Calu3 (cell line): ENCODE data around the gene TBC1D10A. TPM values are rescaled to one million over a fixed set of nuclear protein-coding genes. Genes with fewer than 3 reads are reported as not detected.

ENCODE experiments used
- BruUV-seq: library from RNA; stranded (reverse); fragments of 400-500 nt; replicated peaks from 2 replicates; lab custom pipeline; 2021; lab: Mats Ljungman, UMichigan
- CTCF ChIA-PET: fragments of 300-600 bp; sonication (Branson Sonifier 250); formaldehyde crosslinking; loops from one replicate; lab custom pipeline; 2022; ENCODE audit warnings: antibody characterized with exemption; lab: Charles Lee
- DNase-seq: peaks from one replicate; pipeline ENCODE4 v3.0.0; 2022
- H3K27ac Mint-ChIP-seq: one replicate; pipeline ENCODE4 v1.8.0; 2022; ENCODE audit warnings: mixed read lengths; ENCODE audit not compliant: unreplicated experiment
- H3K27me3 Mint-ChIP-seq: one replicate; pipeline ENCODE4 v1.8.0; 2022; ENCODE audit warnings: mixed read lengths; ENCODE audit not compliant: unreplicated experiment
- H3K36me3 Mint-ChIP-seq: one replicate; pipeline ENCODE4 v1.8.0; 2022; ENCODE audit warnings: mild to moderate bottlenecking, moderate library complexity, mixed read lengths; ENCODE audit not compliant: insufficient read depth, unreplicated experiment
- H3K4me1 Mint-ChIP-seq: one replicate; pipeline ENCODE4 v1.8.0; 2022; ENCODE audit warnings: mild to moderate bottlenecking, low read depth, mixed read lengths; ENCODE audit not compliant: unreplicated experiment
- H3K4me3 Mint-ChIP-seq: one replicate; pipeline ENCODE4 v1.8.0; 2022; ENCODE audit warnings: mild to moderate bottlenecking, low read depth, moderate library complexity, mixed read lengths; ENCODE audit not compliant: unreplicated experiment
- H3K9me3 Mint-ChIP-seq: one replicate; pipeline ENCODE4 v1.8.0; 2022; ENCODE audit warnings: low read depth, mixed read lengths; ENCODE audit not compliant: unreplicated experiment
- CTCF ChIP-seq: fragments of 200-600 bp; IDR thresholded peaks from one replicate; pipeline ENCODE4 v1.8.0; 2022; ENCODE audit warnings: antibody characterized with exemption; ENCODE audit not compliant: unreplicated experiment
- intact Hi-C: fragments of 100-400 bp; cut with micrococcal nuclease; formaldehyde crosslinking; loops from one replicate; pipeline ENCODE4 v1.10.0; 2022; ENCODE audit not compliant: unreplicated experiment
- total RNA-seq: library from RNA; stranded (reverse); gene quantifications from 2 replicates; pipeline ENCODE4 v1.2.3, GENCODE V29; 2022

Gene TBC1D10A
- total RNA-seq, 1 experiment from 2014 or later, result 24.5 TPM

DNA sequence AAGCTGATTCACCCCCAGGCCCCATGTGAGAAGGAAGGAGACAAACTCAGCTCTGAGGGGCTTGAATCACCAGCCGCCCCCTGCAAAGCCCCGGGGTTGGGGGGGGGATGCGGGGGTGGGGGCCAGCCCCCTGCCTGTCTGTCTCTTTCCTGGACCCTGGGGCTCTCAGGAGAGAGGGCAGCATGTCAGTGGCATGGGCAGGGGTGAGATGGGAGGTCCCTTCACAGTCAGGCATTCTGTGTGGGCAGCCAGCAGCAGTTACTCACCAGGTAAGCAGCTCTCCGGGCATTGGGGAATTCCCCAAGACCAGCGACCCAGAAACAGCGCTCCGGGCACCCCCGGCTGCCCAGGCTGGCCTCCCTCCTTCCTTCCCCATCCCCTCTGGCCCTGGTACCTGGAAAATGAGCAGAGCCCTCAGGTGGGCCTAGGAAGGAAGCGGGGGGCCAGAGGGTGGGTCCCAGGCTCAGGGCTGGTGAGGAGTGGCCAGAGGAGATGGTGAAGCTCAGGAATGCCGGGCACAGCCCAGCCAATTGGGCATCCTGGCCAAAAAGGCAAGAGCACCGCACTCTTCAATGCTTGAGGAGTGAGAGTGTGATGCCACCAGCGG is 76.0 kb downstream of the TBC1D10A start:
- no peak for TF ChIP-seq CTCF
- Mint-ChIP-seq H3K4me3 (peak overlapping the region; percentile 53), H3K27me3 (no peaks in the 10 kb centered on the region), H3K27ac (peak overlapping the region; percentile 98), H3K36me3 (peaks cover 100% of the 10 kb centered on the region), H3K9me3 (no peaks in the 10 kb centered on the region), H3K4me1 (peaks cover 70% of the 10 kb centered on the region)
- intact Hi-C loops, result no loop called here
- DNase-seq, result peak; percentile 92
- CTCF ChIA-PET, result interaction anchor here (0.6 to 2.4 kb wide), 4 partner anchors 26 to 54 kb away, joined by 3 to 8 read pairs (median 6); no protein-coding TSS in a partner anchor
- no TSS peak for BruUV-seq

DNA sequence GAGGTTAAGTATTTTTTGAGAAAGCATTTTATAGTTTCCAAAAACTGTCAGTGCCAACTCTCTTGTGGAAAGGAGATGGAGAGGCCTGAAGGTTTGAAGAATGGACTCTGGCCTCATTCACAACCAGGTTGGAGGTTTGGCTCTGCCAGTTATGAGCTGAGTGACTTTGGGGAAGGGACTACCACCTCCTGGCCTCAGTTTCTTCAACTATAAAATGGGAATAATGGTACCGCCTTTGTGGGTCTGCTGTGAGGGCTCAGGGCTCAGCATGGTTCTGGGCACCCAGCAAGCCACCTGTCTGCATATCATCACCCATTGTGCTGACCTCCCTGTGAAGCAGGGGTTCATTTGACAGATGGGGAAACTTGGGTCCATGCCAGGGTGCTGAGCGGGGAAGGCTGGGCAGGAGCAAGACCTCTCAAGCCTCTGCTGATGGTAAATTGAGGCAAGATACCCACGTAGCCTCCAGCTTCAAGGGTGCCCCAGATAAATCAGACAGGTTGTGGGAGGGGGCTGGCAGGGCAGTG is 76.6 kb downstream of the TBC1D10A start:
- BruUV-seq, result no TSS peak
- intact Hi-C loops, result no loop called here

DNA sequence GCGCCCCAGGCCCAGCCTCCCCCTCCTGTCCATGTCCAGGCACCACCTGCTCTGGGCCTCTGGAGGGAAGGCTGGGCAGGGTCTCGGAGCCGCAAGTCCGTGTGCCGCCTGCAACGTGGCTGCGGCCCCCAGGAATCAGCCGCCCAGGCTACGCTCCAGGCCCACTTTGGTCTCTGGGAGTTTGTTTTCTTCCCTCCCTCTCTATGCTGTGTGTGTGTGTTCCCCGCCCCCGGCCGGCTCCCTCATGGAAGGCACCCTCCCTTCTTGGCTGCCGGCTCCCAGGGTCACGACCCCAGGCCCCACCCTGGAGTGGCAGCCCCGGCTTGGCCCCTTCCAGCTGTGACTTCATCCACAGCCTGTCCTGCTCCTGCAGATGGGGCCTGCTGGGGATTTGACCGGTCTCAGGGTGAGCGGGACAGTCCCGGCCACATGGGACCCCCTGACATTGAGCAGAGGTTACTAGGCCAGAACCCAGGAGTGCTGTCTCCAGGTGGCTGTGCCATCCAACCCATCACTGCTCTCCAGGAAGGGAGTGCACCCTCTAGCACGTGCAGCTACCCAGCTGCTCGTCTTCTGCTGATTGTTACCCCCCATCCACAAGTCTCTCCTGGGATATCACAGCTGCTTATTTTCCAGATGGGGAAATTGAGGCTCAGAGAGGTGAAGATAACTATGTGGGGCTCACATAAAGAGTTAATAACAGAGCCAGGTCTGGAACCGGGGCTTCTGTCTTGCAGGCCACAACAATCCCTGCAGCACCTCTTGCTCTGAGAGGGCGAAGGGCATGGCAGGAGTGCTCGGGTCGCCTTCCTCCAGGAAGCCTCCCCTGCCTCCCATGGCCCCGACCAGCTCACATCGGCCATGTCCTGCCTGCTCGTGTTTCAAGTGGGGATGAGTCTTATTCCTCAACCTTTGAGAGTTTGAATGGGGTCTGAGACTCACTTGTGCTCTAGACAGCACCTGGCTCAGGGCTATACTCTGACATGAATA is 77.4 kb downstream of the TBC1D10A start:
- H3K27ac Mint-ChIP-seq, result peak overlapping the region; percentile 98
- no TSS peak for BruUV-seq
- CTCF ChIA-PET, result interaction anchor here (0.7 to 2.4 kb wide), 2 partner anchors 39 to 138 kb away, joined by 3 to 8 read pairs; partner anchors contain the start of gene RNF215
- no peak for TF ChIP-seq CTCF
- H3K9me3 Mint-ChIP-seq, result no peaks in the 10 kb centered on the region
- peaks cover 100% of the 10 kb centered on the region for H3K36me3 Mint-ChIP-seq
- no peaks in the 10 kb centered on the region for H3K27me3 Mint-ChIP-seq
- H3K4me3 Mint-ChIP-seq, result peak overlapping the region; percentile 78
- DNase-seq, result peak; percentile 91
- intact Hi-C loops, result no loop called here
- H3K4me1 Mint-ChIP-seq, result peaks cover 75% of the 10 kb centered on the region

More for the DNA sequence above, 76.6 kb downstream of the TBC1D10A start:
- CTCF ChIA-PET, result interaction anchor here (0.6 to 2.4 kb wide), 3 partner anchors 40 to 54 kb away, joined by 3 to 8 read pairs (median 7); no protein-coding TSS in a partner anchor
- Mint-ChIP-seq H3K4me3 (peak overlapping the region; percentile 53), H3K27ac (peak overlapping the region; percentile 98), H3K9me3 (no peaks in the 10 kb centered on the region), H3K36me3 (peaks cover 100% of the 10 kb centered on the region), H3K4me1 (peaks cover 68% of the 10 kb centered on the region), H3K27me3 (no peaks in the 10 kb centered on the region)
- TF ChIP-seq CTCF, result no peak
- DNase-seq, result no peak

- peak; percentile 35 for DNase-seq
- intact Hi-C loops, result no loop called here
- CTCF ChIA-PET, result no interaction called here
- H3K36me3 Mint-ChIP-seq, result peaks cover 100% of the 10 kb centered on the region
- BruUV-seq, result no TSS peak
- no peaks in the 10 kb centered on the region for H3K27me3 Mint-ChIP-seq
- H3K27ac Mint-ChIP-seq, result peak overlapping the region; percentile 98
- no peak for TF ChIP-seq CTCF
- no peaks in the 10 kb centered on the region for H3K9me3 Mint-ChIP-seq
- peak overlapping the region; percentile 78 for H3K4me3 Mint-ChIP-seq
- peaks cover 83% of the 10 kb centered on the region for H3K4me1 Mint-ChIP-seq
Measured at GRCh38 chr22:30248484-30248883, 78.3 kb downstream of the TBC1D10A start.
